Measurements from ENCODE around the gene ITGAD. TPM values are rescaled to one million over a fixed set of nuclear protein-coding genes. Genes with fewer than 3 reads are reported as not detected.

The ITGAD gene
- total and polyA plus RNA-seq, 2 of the 4 experiments (the other 2 are of a cell fraction), result not detected

GRCh38 chr16:31360251-31360650 lies 32.9 kb upstream of the ITGAD start:
- Histone ChIP-seq H3K36me3 (ENCODE audit: control insufficient read depth, insufficient read depth, low read length) (no peaks in the 10 kb centered on the region), H4K5ac (ENCODE audit: low read depth, low read length) (no peak overlapping the region), H3K9ac (ENCODE audit: low read depth, low read length) (no peak overlapping the region), H3K4ac (ENCODE audit: low read depth, low read length) (no peak overlapping the region), H2AK5ac (ENCODE audit: low read depth, low read length) (no peak overlapping the region), H4K8ac (ENCODE audit: low read depth in 2 of 2, low read length in 2 of 2) (no peak overlapping the region), H3K4me1 (ENCODE audit: control insufficient read depth, insufficient read depth, low read length) (no peaks in the 10 kb centered on the region), H2BK15ac (ENCODE audit: low read depth, low read length) (no peak overlapping the region), H3K23ac (ENCODE audit: low read depth, low read length) (no peak overlapping the region), H2AFZ (replicated peaks; ENCODE audit: low read length, poor library complexity) (no peak overlapping the region), H2BK120ac (ENCODE audit: low read depth, low read length) (no peak overlapping the region), H3K56ac (ENCODE audit: extremely low read depth, insufficient read depth, low read length) (no peak overlapping the region), H4K91ac (ENCODE audit: insufficient read depth, low read depth, low read length) (no peak overlapping the region), H3K9me3 (ENCODE audit: control insufficient read depth, insufficient read depth, low read length) (no peaks in the 10 kb centered on the region), H3K27me3 (ENCODE audit: control insufficient read depth, insufficient read depth, low read length) (peaks cover 2% of the 10 kb centered on the region), H3K9me1 (ENCODE audit: insufficient read depth, low read length) (no peaks in the 10 kb centered on the region), H2BK20ac (ENCODE audit: low read depth, low read length) (no peak overlapping the region), H2AK9ac (replicated peaks; ENCODE audit: low read depth, low read length, poor library complexity) (no peak overlapping the region), H3K4me2 (ENCODE audit: low read depth, low read length) (no peak overlapping the region), H3K18ac (ENCODE audit: low read depth, low read length) (no peak overlapping the region), H3K4me3 (ENCODE audit: insufficient read depth, low read depth, low read length) (no peak overlapping the region), H2BK5ac (ENCODE audit: low read depth, low read length, poor library complexity, severe bottlenecking) (no peak overlapping the region), H3K79me1 (ENCODE audit: low read depth in 1 of 2, low read length in 2 of 2) (no peaks in the 10 kb centered on the region), H3K14ac (replicated peaks; ENCODE audit: low read depth, low read length) (no peak overlapping the region), H3K27ac (ENCODE audit: insufficient read depth, low read length) (no peak overlapping the region), H4K20me1 (ENCODE audit: insufficient read depth, low read length) (no peaks in the 10 kb centered on the region)
- no TSS peak for BruUV-seq (replicated peaks)
- intact Hi-C loops (cut with micrococcal nuclease), result no loop called here
- CTCF ChIA-PET, result no interaction called here
- in situ Hi-C loops (cut with MboI; ENCODE audit: low sequenced_read_pairs), result no loop called here
- dilution Hi-C loops (cut with HindIII; ENCODE audit: low sequenced_read_pairs, unreplicated experiment), result no loop called here
- 80% methylated on average over 1 of the region's 7 CpGs; no CpG with 5 or more reads in 1 of the 2 experiments for WGBS, 2 experiments (ENCODE audit: extremely low coverage in 2 of 2, insufficient read length in 1 of 2)
- no peak for DNase-seq
- POLR2A ChIA-PET (ENCODE audit: unreplicated experiment), result no interaction called here
- ATAC-seq (ENCODE audit: low read depth), result no peak
- TF ChIP-seq ELK1 (IDR thresholded peaks at IDR 0.05; ENCODE audit: borderline replicate concordance, low read depth, low read length) (no peak), CEBPB (IDR thresholded peaks at IDR 0.05; ENCODE audit: low read depth, low read length) (no peak), BHLHE40 (IDR thresholded peaks at IDR 0.05; ENCODE audit: low read depth, low read length) (no peak), NFE2L2 (IDR thresholded peaks at IDR 0.05; ENCODE audit: low read depth, low read length) (no peak), MAZ (IDR thresholded peaks at IDR 0.05; ENCODE audit: borderline replicate concordance, low read depth, low read length) (no peak), SMC3 (IDR thresholded peaks at IDR 0.05; ENCODE audit: low read depth, low read length) (no peak), MAFK (IDR thresholded peaks at IDR 0.05; ENCODE audit: low read depth, low read length) (no peak), MXI1 (IDR thresholded peaks at IDR 0.05; ENCODE audit: borderline replicate concordance, low read depth, low read length) (no peak), RCOR1 (IDR thresholded peaks at IDR 0.05; ENCODE audit: insufficient replicate concordance, low read length) (no peak), USF2 (IDR thresholded peaks at IDR 0.05; ENCODE audit: low read depth, low read length) (no peak), FOS (IDR thresholded peaks at IDR 0.05; ENCODE audit: low read depth, low read length) (no peak), CTCF (conservative IDR thresholded peaks at IDR 0.05; ENCODE audit: low read depth, low read length) (no peak), POLR2A (IDR thresholded peaks at IDR 0.05; ENCODE audit: low read depth, low read length) (no peak), RFX5 (IDR thresholded peaks at IDR 0.05; ENCODE audit: low read depth, low read length) (no peak)
